ENCODE results near the gene MLPH.

The MLPH gene

DNA sequence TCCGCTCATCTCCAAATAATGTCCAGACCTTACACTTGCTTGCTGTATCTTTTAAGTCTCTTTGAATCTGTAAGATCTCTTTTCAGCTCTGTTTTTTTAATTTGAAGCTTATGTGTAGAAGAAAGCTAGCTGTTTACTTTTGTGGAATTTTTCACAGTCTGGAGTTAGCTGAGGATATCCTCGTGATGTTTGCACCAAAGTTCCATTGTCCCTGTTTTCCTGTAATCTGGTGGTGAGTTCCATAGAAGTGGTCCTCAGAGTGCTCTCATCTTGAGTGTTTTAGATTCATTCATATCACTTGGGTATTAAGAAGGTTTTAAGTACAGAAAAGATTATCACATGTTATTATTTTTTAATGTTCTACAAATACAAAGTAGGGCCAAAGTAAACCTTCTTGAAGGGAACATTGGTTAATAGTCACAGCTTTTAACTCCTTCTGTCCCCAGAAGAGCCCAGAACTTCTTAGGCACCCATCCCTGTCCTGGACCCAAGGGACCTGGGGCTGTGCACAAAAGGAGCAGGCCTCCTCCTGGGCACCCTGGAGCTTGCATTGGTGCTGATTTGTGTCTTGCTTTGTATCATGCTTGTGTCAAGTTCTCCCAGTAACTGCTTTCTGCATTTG lies 15.0 kb downstream of the MLPH start:
- DNase-seq = no peak

DNA sequence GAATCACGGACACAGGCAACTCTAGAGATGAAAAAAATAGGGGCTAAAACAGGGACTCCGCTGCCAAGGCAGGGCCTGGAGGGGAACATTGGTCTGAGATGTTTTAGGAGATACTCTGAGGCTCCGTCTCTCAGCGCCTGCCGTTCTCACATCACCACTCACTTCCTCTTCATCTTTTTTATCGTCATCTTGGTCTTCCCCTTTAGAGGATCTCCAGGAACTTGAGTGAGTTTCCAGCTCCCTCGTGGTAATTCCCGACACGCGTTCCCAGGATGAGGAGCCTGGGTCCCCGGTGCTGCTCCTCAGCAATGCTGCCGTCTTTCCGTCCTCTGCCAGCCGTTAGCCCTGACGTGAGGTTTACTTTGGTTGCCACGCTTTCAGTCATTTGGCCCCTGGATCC lies 16.1 kb downstream of the MLPH start:
- DNase-seq = no peak

DNA sequence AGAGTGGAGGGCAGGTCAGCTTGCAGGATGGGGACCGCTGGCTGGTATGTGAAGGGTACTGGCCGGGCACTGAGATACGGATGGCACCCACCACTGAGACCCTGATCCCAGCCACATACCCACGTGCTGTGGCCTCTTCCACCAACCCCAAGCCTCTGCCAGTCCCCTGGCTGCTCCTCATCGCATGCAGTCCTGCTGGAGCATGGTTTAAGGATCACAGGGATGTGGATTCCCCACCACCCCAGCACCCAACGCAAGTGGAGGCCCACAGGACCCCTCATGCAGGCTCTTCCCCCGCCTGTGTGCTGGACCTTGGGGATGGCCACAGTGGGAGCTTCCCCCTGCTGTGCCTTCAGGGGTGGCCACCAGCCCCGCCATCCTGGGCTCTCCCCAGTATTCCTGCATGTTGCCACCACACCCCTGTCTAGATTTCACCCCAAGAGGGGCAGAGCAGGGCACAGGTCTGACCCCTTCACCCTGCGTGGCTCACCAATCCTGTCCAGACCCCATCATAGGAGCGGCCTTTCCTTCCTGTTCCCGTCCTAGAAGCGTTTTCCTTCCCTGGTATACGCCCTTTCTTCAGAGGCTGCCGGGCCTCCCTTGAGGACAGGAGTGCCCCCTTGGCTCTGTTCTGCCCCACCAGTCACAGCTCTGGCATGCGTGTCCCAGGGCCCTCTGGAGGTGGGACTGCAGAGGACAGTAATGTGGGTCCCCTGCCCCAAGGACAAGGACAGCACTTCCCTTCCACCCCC lies 18.3 kb downstream of the MLPH start:
- no peak for DNase-seq

DNA sequence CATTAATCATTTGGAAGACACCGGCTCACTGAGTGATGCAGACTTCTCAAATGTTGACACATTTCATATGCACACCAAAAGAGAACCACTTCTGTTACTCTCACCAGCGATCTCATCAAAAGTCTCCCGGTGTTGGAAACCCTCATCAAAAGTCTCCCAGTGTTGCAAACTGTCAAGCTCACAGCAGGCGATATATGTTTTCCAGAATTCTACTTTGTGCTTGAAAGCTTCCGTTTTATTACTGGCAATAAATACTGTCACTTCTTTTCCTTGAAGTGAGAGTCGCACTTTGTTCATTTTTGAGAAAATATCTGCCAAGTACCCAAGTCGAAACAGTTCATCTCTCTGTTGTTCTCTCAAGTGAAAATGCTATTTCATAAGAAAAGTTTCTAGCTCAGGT lies 20.5 kb downstream of the MLPH start:
- DNase-seq = no peak

DNA sequence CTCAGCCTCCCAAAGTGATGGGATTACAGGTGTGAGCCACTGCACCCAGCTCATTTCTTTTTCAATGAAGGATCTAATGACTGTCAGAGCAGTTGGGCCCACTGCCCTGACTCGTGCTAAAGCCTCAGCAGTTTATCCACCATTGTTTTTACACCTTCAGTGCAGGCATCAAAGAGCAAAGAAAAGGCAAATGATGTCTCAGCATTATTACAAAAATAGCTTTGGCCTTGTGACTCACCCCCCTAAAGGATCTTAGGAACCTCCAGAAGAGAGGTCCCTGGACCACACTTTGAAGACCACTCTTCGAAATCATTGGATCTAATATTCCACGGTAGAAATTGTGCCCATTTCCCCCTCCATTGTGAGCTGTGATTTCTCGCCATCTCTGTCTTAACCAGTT lies 21.3 kb downstream of the MLPH start:
- DNase-seq = no peak

DNA sequence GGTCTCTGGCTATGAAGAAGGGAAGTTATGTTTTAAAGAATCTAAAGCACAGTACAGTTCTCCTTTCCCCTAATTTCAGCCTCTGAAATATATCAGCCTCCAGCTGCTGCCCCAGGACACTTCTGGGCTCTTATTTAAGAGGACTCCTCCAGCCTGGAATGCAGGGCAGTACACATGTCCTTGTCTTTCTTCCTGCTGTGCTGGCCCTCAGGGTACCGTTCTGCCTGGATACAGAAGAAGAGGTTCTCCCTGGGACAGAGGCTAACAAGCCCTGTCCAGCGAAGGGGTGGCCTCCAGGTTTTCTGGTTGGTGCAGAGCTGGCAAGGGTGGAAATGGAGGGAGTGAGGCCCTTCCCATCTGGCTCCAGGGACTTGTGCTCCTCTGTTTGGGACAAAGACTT lies 22.1 kb downstream of the MLPH start:
- no peak for DNase-seq

DNA sequence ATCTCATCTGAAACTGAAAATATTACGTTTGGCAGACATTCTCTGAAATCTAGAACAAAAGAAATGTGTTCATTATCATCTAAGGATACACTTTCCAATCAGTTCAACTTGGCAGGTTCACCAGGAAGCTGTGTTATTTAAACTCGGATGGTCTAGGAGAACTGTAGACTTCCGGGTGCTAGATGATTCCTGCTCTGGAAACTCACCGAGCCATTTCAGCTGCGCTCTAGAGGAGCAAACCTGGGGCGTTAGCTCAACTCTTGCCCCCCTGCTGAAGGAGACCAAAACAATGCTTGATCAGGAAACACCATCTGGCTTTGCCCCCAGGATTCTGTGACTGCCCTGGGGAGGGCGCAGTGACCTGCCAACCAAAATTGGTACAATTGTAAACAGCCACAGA lies 22.9 kb downstream of the MLPH start:
- DNase-seq = no peak

DNA sequence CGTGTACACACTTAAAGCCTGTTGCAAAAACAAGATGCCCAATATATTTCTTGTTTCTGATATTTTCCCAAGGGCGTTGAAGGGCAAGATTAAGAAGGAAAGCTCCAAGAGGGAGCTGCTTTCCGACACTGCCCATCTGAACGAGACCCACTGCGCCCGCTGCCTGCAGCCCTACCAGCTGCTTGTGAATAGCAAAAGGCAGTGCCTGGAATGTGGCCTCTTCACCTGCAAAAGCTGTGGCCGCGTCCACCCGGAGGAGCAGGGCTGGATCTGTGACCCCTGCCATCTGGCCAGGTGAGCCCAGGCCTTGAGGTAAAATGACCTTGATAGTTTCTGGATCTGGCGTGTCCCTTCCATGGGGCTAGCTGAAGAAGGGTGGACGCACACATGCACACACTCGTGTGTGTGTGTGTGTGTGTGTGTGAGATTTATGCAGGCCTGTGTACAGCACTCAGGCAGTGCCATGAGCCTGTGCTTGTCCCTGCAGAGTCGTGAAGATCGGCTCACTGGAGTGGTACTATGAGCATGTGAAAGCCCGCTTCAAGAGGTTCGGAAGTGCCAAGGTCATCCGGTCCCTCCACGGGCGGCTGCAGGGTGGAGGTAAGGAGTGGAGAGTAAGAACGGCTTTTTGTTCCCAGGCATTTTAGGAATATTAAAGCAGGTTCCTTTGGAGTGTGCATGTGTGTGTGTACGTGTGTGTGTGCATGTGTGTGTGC lies 23.6 kb downstream of the MLPH start:
- no peak for DNase-seq

DNA sequence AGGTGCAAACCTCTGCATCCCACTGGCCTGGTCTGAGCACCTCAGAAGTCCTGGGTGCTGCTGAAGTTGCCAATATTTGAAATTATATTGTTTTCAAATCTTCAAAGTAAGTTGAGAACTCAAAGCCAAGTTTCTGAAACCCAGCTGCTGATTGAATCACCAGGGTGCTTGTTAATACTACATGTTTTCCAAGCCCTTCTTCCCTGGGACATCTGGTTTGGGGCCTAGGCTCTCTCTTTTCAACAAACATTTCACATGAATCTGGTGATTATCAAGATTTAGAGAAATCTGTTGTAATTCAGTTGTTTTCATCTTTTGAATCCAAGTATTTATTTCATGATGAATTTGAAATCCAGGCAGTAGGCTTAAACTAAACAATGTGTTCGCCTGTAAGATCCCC lies 24.4 kb downstream of the MLPH start:
- no peak for DNase-seq

DNA sequence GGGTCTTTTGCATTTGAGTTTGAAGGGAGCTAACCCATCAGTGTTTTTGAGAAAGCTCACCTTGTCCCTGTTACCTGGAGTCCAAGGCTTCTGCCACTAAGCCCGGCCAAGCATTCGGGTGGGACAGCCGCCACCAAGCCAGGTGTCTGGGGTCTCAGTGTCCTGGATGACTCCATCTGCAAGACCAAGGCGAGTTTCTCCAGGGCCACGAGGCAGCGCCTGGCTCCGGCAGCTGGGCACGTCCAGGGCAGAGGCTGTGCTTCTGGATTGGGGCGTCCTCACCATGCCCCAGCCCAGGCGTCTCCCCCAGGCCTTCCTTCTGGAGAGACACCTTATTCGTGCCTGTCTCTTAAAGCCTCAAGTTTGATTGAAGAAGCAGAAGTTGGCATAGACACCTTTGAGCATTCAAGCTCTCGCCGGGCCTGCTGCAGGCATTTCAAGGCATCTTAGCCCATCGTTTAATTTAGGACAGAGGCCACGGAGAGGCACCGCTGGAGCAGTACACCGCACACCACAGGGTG lies 24.9 kb downstream of the MLPH start:
- no peak for DNase-seq

DNA sequence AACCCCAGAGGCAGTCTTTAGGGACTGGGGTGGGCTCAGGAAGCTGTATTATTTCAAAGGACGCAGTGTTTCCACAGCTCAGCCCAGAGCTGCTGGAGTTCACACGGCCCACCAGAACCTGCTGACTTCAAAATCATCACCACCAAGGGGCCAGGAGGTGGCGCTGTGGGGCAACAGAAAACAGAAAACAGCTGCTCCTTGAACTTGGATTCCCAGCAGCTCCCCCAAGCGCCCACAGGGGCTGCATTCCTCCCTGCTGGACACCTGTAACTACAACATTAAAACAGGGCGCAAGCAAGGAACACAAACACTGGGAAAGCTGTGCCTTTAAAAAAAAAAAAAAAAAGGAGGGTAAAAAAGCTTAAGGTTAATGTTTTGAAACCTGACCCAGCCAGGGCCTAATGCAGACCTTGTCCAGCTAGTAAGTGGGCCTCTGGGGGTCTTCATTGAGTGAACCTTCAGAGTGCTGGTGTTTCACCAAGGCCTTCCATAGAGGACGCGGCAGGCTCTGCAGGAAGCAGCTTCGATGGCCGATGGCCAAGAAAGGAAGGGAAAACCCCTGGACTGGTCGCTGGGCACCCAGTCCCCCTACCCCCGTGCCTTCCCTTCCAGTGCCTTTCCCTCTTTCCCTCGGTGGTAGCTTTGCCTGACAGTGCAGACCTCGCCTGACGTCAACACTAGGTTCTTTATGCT lies 25.9 kb downstream of the MLPH start:
- peak; percentile 69 to 73 for DNase-seq

DNA sequence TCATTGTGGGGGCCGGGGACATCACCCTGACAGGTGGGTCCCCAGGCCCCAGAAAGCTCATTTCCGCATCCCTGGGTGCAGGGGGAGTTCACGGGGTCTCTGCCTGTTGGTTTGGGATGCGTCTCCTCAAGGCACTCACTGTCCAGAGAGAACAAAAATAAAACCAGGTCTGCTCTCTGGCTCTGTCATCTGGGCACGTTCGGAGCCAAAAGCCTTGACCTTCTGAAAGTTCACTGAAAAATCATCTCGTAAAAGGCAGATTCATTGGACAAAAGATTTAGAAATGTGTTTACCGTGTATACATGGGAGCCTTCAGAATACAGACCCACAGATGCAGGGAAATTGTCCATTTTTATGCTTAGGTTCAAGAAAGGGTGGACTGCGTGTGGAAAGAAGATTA lies 26.6 kb downstream of the MLPH start:
- DNase-seq = no peak

DNA sequence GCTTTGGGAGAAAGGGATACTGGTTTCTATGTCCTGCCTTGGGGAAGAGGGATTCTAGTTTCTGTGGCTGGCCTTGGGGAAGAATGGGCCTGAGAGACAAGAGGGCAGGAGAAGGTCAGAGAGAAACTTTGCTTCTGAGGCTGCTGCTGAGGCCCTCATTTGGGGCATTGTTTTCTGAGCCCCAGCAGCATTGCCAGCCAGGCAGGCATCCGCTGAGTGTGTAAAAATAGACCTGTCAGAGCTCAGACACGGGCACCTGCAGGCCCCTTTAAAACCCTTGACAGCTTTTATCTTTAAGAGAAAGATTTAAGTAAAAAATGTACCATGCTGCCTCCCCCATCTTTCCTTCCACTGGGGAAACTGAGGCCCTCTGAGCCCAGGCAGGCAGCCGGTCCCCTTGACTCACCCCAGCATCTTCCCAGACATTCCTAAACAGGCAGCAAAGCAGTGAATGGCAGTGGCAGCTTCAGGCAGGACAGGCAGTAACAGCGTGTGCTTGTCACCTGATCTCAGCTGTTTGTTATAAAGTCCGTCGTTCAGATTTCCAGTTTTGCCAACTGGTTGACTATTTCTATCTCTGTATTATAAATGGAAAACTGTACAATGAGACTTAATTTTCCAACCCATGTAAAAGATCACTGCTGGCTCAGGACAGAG lies 27.6 kb downstream of the MLPH start:
- DNase-seq = no peak

DNA sequence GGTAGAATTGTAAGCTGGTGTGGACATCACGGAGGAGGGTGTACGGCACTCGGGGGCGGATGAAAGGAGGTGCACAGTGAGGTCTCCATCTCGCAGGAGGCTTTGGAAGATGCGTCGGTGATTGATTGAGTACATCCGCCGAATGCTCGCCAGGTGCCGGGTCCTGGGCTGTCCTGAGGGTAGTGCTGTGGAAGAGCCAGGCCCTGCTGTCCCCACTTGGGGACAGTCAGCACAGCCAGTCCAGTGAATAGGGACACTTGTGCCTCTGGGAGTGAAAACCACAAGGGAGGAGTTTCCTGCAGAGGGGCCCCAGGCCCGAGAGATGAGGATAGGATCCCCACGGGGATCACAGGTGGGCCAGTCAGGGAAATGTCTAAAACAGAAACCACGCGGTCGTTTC lies 28.1 kb downstream of the MLPH start:
- DNase-seq = no peak

DNA sequence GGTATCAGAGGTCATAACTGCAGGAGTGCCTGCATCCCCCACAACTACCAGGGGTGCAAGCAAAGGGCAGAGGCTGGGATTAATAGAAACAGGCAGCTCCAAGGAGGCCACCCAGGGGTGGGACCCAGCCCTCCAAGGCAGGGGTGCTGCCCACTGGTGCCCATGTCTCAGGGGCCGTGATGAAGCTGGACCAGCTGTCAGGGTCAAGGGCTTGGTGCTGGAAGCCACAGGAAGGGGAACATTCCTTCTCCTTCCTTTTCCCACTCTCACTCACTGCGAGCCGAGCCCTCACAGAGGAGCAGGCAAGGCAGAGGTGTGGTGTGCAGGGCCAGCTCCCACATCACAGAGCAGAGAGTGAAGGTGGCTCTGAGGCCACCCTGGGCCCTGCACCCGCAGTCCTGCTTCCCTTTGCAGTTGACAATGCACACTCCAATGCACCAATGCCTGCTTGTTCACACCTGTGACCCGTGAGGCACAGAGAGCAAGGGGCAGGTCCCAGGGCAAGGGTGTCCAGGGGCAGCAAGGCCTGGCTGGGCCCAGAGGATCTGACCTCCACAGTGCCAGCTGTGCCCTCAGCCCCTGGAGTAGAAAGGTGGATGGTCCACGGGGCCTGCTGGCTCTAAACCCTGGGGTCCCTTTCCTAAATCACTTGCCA lies 28.7 kb downstream of the MLPH start:
- no peak for DNase-seq

DNA sequence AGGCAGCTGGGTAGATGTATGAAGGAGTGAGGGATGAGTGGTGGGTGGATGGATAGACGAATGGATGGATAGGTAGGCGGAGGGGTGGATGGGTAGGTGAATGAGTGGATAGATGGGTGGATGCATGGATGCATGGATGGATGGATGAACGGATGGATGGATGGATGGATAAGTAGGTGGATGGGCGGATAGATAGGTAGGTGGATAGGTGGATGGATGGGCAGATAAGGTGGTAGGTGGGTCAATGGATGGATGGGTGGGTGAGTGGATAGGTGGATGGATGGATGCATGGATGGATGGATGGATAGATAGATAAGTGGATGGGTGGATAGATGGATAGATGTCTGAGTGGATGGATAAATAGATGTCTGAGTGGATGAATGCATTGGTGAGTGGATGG lies 30.1 kb downstream of the MLPH start:
- no peak for DNase-seq

DNA sequence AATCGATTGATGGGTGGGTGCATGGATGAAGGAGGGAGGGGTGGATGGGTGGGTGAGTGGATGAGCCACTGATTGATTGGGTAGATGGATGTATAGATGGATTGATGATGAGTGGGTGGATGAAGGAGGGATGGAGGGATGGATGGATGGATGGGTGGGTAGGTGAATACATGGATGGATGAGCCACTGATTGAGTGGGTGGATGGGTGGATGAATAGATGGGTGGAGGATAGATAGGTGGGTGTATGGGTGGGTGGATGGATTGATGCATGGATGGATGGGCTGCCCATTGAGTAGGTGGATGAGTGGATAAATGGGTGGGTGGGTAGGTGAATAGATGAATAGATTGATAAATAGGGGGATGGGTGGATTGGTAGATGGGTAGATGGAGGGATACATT lies 30.9 kb downstream of the MLPH start:
- DNase-seq = no peak

DNA sequence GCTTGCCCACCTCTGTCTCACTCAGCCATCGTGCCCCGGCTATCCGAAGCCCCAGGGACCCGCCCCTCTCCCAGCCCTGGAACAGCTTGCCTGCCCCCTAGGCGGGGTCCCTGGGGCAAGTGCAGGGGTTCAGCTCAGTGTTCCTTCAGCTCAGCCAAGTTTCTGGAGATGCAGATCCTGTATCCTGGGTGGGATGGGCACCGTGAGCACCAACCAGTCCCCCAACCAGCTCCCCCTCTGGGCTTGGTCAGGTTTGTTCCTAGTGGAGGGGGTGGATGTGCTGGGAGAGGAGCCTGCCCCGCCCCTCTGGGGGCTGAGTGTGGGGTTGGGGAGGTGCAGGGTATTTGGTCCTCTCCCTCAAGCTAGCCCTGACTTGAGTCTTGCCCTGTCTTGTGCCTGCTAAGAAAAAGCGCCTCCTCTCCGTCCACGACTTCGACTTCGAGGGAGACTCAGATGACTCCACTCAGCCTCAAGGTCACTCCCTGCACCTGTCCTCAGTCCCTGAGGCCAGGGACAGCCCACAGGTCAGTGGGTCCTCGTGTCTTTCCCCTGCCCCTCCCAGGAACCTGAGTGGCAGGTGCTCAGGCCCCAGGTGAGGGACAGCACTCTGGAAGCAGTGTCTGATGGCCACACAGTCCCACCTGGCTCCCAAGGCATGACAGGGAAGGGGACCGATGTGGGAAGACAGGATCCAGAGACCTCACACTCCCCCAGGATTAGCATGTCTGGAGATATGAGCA lies 32.6 kb downstream of the MLPH start:
- no peak for DNase-seq

DNA sequence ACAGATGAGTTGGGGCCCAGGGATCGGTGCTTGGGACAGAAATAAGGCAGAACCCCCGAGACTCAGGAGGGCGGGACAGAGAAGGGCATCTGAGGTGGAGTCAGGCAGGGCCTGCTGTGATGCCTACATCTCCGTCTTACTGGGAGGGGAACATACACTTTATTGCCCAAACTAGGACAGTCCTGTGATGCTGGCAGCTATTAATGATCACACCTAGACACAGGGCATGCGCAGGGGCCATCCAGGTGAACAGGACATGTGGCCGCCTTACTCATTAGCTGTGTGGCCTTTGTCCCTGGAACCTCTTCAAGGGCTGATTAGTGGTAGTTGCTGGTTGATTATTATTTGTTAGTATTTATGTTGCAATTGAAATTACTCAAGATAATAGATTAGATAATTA lies 33.2 kb downstream of the MLPH start:
- no peak for DNase-seq

DNA sequence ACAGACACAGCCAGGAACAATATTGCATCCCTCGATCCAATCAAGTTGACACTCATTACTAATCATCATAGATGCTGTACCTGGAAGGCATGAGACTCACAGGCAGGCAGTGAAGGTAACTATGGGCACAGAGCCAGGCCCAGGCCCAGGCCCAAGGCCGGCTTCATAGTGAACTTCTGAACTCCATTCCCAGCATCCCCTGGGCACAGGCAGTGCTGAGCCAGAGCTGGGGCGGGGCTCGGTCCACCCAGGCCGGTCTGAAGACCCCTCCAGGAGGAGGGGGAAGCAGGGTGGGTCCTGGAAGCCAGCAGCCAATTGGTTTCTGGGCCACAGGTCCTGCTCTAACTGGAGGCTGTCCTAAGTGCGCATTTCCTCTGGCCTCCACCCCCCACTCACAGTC lies 37.6 kb downstream of the MLPH start:
- no peak for DNase-seq

DNA sequence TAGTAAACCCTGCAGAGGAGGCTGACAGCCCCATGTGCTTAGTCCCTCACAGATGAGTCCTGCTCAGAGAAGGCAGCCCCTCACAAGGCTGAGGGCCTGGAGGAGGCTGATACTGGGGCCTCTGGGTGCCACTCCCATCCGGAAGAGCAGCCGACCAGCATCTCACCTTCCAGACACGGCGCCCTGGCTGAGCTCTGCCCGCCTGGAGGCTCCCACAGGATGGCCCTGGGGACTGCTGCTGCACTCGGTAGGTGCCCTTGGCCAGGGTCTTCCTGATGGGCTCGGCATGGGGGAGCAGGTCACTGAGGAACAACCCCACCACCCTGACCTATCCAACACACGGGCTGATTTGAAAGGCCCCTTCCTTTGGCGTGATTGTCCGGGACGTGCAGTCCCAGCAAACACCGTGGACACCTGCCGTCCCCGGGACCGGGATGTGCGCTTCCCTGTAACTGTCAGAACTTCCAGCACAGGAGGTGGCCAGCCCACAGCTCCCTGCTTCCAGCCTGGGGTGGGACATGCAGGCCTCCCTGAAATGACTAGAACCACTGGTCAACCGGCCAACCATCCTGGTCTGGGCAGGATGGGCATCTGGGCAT lies 38.6 kb downstream of the MLPH start:
- no peak for DNase-seq

Measured in stimulated activated CD4-positive, alpha-beta T cell treated with anti-CD3 and anti-CD28 coated beads, Interleukin-4, amount 100 ng/mL, for 4 hours (primary cell).